Endothelial cell of umbilical vein (primary cell): ENCODE data around the gene PIK3R2.

Experiments
- CTCF ChIP-seq, 2 donors: IDR thresholded peaks; 1 replicate in 1 of 2; 2 replicates in 1 of 2; pipeline ENCODE4 v1.5.1; 2011; ENCODE audit warnings: low read length in 2 of 2, mild to moderate bottlenecking in 2 of 2, moderate library complexity in 2 of 2, control low read depth in 1 of 2, inconsistent platforms in 1 of 2, low read depth in 1 of 2; ENCODE audit not compliant: insufficient read depth in 1 of 2; ENCODE audit errors: extremely low read depth in 1 of 2
- EZH2 ChIP-seq: IDR thresholded peaks from 2 replicates; pipeline ENCODE4 v1.6.1; 2012; ENCODE audit warnings: borderline replicate concordance, low read depth, mild to moderate bottlenecking, moderate library complexity, low read length, inconsistent platforms; ENCODE audit not compliant: severe bottlenecking
- MAX ChIP-seq: IDR thresholded peaks from 2 replicates; pipeline ENCODE4 v1.6.1; 2011; ENCODE audit not compliant: insufficient read depth, insufficient read length
- POLR2AphosphoS5 ChIP-seq: IDR thresholded peaks from 2 replicates; pipeline ENCODE4 v1.6.1; 2012; ENCODE audit warnings: low read depth, mild to moderate bottlenecking, control low read depth, low read length, moderate library complexity; ENCODE audit not compliant: insufficient read depth

- TF ChIP-seq POLR2AphosphoS5: no peak
- no peak for TF ChIP-seq CTCF (IDR thresholded peaks at IDR 0.05; ENCODE audit: extremely low read depth in 1 of 2, insufficient read depth in 1 of 2, low read depth in 1 of 2, low read length in 2 of 2)
- TF ChIP-seq EZH2: no peak
- no peak for TF ChIP-seq MAX
Measured at GRCh38 chr19:18104793-18105131, 48.2 kb upstream of the PIK3R2 start.
